ENCODE results near the gene RBM38.

- TF ChIP-seq CTCF (IDR thresholded peaks at IDR 0.05) = no peak
- TF ChIP-seq POLR2A (IDR thresholded peaks at IDR 0.05) = no peak
Measured at GRCh38 chr20:57395111-57395966, 4.1 kb downstream of the RBM38 start.
